ENCODE results near the gene FKBP7.

The FKBP7 gene

GRCh38 chr2:178512484-178512883 lies 34.1 kb upstream of the FKBP7 start:
- H3K4me3 ChIP-seq (ENCODE audit: low read length): no peak overlapping the region
- no peak overlapping the region for H3K9ac ChIP-seq (ENCODE audit: low read depth, low read length)
- no peaks in the 10 kb centered on the region for H3K36me3 ChIP-seq (ENCODE audit: insufficient read depth, low read depth, low read length)
- H3K27me3 ChIP-seq (ENCODE audit: insufficient read depth, low read length): no peaks in the 10 kb centered on the region
- no peaks in the 10 kb centered on the region for H3K9me3 ChIP-seq (ENCODE audit: insufficient read depth, low read depth, low read length)
- no peaks in the 10 kb centered on the region; the same call in 1 of the 2 replicates for H3K4me1 ChIP-seq (ENCODE audit: insufficient read depth, low read length)
- no peak overlapping the region for H3K27ac ChIP-seq (ENCODE audit: low read length)

DNA sequence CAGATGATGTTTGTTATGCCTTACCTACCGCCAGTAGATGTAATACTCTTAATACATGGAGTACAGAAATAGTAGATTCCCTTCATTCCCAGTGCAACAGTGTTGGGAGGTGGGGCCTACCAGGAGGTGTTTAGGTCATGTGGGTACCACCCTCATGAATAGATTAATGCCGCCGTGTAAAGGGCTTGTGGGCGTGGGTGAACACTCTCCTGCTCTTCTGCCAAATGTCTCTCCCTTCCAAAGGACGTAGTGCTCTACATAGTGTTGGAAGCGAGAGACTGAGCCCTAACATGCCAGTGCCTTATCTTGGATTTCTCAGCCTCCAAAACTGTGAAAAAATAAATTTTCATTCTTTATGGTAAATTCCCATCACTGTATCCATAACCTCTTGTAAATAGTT lies 32.0 kb upstream of the FKBP7 start:
- no peaks in the 10 kb centered on the region for H3K9me3 ChIP-seq (ENCODE audit: insufficient read depth, low read depth, low read length)
- no peak overlapping the region for H3K9ac ChIP-seq (ENCODE audit: low read depth, low read length)
- peaks cover 12% of the 10 kb centered on the region; the same call in 1 of the 2 replicates for H3K4me1 ChIP-seq (ENCODE audit: insufficient read depth, low read length)
- H3K27me3 ChIP-seq (ENCODE audit: insufficient read depth, low read length): no peaks in the 10 kb centered on the region
- no peak overlapping the region for H3K27ac ChIP-seq (ENCODE audit: low read length)
- no peaks in the 10 kb centered on the region for H3K36me3 ChIP-seq (ENCODE audit: insufficient read depth, low read depth, low read length)
- no peak overlapping the region for H3K4me3 ChIP-seq (ENCODE audit: low read length)

- Histone ChIP-seq H3K27me3 (ENCODE audit: insufficient read depth, low read length) (no peaks in the 10 kb centered on the region), H3K9ac (ENCODE audit: low read depth, low read length) (no peak overlapping the region), H3K4me3 (ENCODE audit: low read length) (no peak overlapping the region), H3K9me3 (ENCODE audit: insufficient read depth, low read depth, low read length) (no peaks in the 10 kb centered on the region), H3K4me1 (ENCODE audit: insufficient read depth, low read length) (peaks cover 12% of the 10 kb centered on the region; the same call in 1 of the 2 replicates), H3K36me3 (ENCODE audit: insufficient read depth, low read depth, low read length) (peaks cover 4% of the 10 kb centered on the region), H3K27ac (ENCODE audit: low read length) (no peak overlapping the region)
Measured at GRCh38 chr2:178508646-178509045, 30.2 kb upstream of the FKBP7 start.

GRCh38 chr2:178506949-178507348 lies 28.5 kb upstream of the FKBP7 start:
- no peaks in the 10 kb centered on the region for H3K27me3 ChIP-seq (ENCODE audit: insufficient read depth, low read length)
- peaks cover 20% of the 10 kb centered on the region for H3K36me3 ChIP-seq (ENCODE audit: insufficient read depth, low read depth, low read length)
- H3K9me3 ChIP-seq (ENCODE audit: insufficient read depth, low read depth, low read length): no peaks in the 10 kb centered on the region
- no peak overlapping the region for H3K9ac ChIP-seq (ENCODE audit: low read depth, low read length)
- H3K27ac ChIP-seq (ENCODE audit: low read length): no peak overlapping the region
- no peak overlapping the region for H3K4me3 ChIP-seq (ENCODE audit: low read length)
- peaks cover 12% of the 10 kb centered on the region; the same call in 1 of the 2 replicates for H3K4me1 ChIP-seq (ENCODE audit: insufficient read depth, low read length)

DNA sequence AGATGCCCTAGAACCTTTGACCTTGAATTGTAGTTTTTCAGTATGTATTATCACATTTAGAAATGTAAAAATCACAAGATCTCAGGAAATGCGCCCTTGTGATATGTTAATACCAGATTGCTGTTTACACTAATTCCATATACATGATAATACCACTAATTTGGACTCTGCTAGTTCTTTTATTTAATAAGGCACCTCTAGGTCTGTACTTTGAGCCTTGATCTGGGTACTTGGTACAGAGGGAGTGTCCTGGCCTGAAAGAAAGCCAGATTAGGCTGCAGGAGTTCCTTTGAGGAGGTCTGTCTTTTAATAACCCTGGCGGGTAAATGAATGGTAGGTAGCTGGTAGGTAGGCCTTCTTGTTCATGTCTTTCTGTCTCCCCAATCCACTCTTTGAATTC lies 28.1 kb upstream of the FKBP7 start:
- no peaks in the 10 kb centered on the region for H3K9me3 ChIP-seq (ENCODE audit: insufficient read depth, low read depth, low read length)
- H3K36me3 ChIP-seq (ENCODE audit: insufficient read depth, low read depth, low read length): peaks cover 24% of the 10 kb centered on the region
- H3K27ac ChIP-seq (ENCODE audit: low read length): no peak overlapping the region

GRCh38 chr2:178506101-178506500 lies 27.7 kb upstream of the FKBP7 start:
- Histone ChIP-seq H3K27me3 (ENCODE audit: insufficient read depth, low read length) (no peaks in the 10 kb centered on the region), H3K36me3 (ENCODE audit: insufficient read depth, low read depth, low read length) (peaks cover 28% of the 10 kb centered on the region), H3K27ac (ENCODE audit: low read length) (no peak overlapping the region), H3K9me3 (ENCODE audit: insufficient read depth, low read depth, low read length) (no peaks in the 10 kb centered on the region), H3K9ac (ENCODE audit: low read depth, low read length) (no peak overlapping the region), H3K4me1 (ENCODE audit: insufficient read depth, low read length) (peaks cover 12% of the 10 kb centered on the region; the same call in 1 of the 2 replicates), H3K4me3 (ENCODE audit: low read length) (no peak overlapping the region)

More for the DNA sequence above, 28.1 kb upstream of the FKBP7 start:
- Histone ChIP-seq H3K4me3 (ENCODE audit: low read length) (no peak overlapping the region), H3K27me3 (ENCODE audit: insufficient read depth, low read length) (no peaks in the 10 kb centered on the region), H3K4me1 (ENCODE audit: insufficient read depth, low read length) (peaks cover 12% of the 10 kb centered on the region; the same call in 1 of the 2 replicates), H3K9ac (ENCODE audit: low read depth, low read length) (no peak overlapping the region)

DNA sequence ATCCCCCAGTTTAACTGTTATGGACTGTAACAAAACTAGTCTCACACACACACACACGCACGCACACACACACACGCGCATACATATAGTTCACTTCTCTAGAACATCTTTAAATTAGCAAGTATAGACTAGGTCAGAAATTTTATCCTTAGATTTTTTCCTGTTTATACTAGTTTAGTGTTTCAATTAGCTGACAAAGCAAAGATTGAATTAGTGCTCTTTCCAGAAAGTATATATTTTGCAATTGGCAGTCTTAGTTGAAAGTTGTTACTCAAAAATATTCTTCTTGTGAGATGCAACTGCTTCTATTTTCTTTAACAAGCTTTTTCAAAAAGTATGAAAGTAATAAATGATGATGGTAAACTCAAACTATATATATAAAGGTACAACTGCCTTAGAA lies 24.4 kb upstream of the FKBP7 start:
- Histone ChIP-seq H3K4me1 (ENCODE audit: insufficient read depth, low read length) (peaks cover 12% of the 10 kb centered on the region; the same call in 1 of the 2 replicates), H3K27me3 (ENCODE audit: insufficient read depth, low read length) (no peaks in the 10 kb centered on the region), H3K27ac (ENCODE audit: low read length) (no peak overlapping the region), H3K9ac (ENCODE audit: low read depth, low read length) (no peak overlapping the region), H3K9me3 (ENCODE audit: insufficient read depth, low read depth, low read length) (no peaks in the 10 kb centered on the region), H3K36me3 (ENCODE audit: insufficient read depth, low read depth, low read length) (peaks cover 56% of the 10 kb centered on the region), H3K4me3 (ENCODE audit: low read length) (no peak overlapping the region)

GRCh38 chr2:178499640-178500039 lies 21.2 kb upstream of the FKBP7 start:
- H3K27me3 ChIP-seq (ENCODE audit: insufficient read depth, low read length): no peaks in the 10 kb centered on the region
- H3K9ac ChIP-seq (ENCODE audit: low read depth, low read length): no peak overlapping the region
- H3K4me3 ChIP-seq (ENCODE audit: low read length): no peak overlapping the region
- no peak overlapping the region for H3K27ac ChIP-seq (ENCODE audit: low read length)
- no peaks in the 10 kb centered on the region for H3K4me1 ChIP-seq (ENCODE audit: insufficient read depth, low read length)
- no peaks in the 10 kb centered on the region for H3K9me3 ChIP-seq (ENCODE audit: insufficient read depth, low read depth, low read length)
- H3K36me3 ChIP-seq (ENCODE audit: insufficient read depth, low read depth, low read length): peaks cover 78% of the 10 kb centered on the region

GRCh38 chr2:178498137-178498536 lies 19.7 kb upstream of the FKBP7 start:
- Histone ChIP-seq H3K9ac (ENCODE audit: low read depth, low read length) (no peak overlapping the region), H3K27ac (ENCODE audit: low read length) (no peak overlapping the region), H3K27me3 (ENCODE audit: insufficient read depth, low read length) (no peaks in the 10 kb centered on the region), H3K9me3 (ENCODE audit: insufficient read depth, low read depth, low read length) (no peaks in the 10 kb centered on the region), H3K36me3 (ENCODE audit: insufficient read depth, low read depth, low read length) (peaks cover 83% of the 10 kb centered on the region), H3K4me3 (ENCODE audit: low read length) (no peak overlapping the region), H3K4me1 (ENCODE audit: insufficient read depth, low read length) (no peaks in the 10 kb centered on the region)

- H3K9me3 ChIP-seq (ENCODE audit: insufficient read depth, low read depth, low read length): no peaks in the 10 kb centered on the region
- no peaks in the 10 kb centered on the region for H3K4me1 ChIP-seq (ENCODE audit: insufficient read depth, low read length)
- no peak overlapping the region for H3K27ac ChIP-seq (ENCODE audit: low read length)
- peaks cover 77% of the 10 kb centered on the region for H3K36me3 ChIP-seq (ENCODE audit: insufficient read depth, low read depth, low read length)
- no peak overlapping the region for H3K4me3 ChIP-seq (ENCODE audit: low read length)
- H3K27me3 ChIP-seq (ENCODE audit: insufficient read depth, low read length): no peaks in the 10 kb centered on the region
- no peak overlapping the region for H3K9ac ChIP-seq (ENCODE audit: low read depth, low read length)
Measured at GRCh38 chr2:178496049-178496448, 17.6 kb upstream of the FKBP7 start.

DNA sequence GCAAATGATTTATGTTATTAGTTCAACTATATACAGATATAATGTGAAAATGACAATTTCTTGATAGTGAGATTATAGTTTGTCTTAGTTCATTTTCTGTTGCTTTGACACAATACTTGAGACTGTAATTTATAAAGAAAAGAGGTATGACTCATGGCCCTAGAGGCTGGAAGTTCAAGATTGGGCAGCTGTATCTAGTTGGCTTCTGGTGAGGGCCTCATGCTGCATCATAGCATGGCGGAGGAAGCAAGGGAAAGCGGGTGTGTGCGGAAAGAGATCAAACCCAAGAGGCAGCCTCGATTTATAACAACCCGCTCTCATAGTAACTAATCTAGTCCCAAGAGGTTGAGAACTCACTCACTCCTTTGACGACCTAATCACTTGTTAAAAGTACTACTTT lies 13.2 kb upstream of the FKBP7 start:
- H3K36me3 ChIP-seq (ENCODE audit: insufficient read depth, low read depth, low read length): peaks cover 47% of the 10 kb centered on the region
- H3K4me1 ChIP-seq (ENCODE audit: insufficient read depth, low read length): no peaks in the 10 kb centered on the region
- no peak overlapping the region for H3K4me3 ChIP-seq (ENCODE audit: low read length)
- no peak overlapping the region for H3K27ac ChIP-seq (ENCODE audit: low read length)
- H3K9me3 ChIP-seq (ENCODE audit: insufficient read depth, low read depth, low read length): no peaks in the 10 kb centered on the region
- H3K9ac ChIP-seq (ENCODE audit: low read depth, low read length): no peak overlapping the region
- H3K27me3 ChIP-seq (ENCODE audit: insufficient read depth, low read length): no peaks in the 10 kb centered on the region

DNA sequence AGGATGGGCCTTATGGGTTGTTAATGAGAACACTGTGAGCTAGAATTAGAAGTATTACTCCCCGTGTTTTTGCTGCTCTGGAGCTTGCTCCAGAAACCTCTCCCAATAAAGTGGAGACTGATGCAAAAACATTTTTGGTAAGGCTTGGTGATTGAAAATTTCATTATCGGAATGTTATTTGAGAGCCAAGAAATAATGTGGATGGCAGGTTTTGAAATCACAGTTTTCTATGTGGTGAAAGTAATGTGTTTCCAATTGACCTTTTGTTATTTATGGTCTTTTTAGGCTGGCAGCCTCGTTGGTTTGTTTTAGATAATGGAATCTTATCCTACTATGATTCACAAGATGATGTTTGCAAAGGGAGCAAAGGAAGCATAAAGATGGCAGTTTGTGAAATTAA lies 7.0 kb upstream of the FKBP7 start:
- Histone ChIP-seq H3K9ac (ENCODE audit: low read depth, low read length) (no peak overlapping the region), H3K4me1 (ENCODE audit: insufficient read depth, low read length) (peaks cover 16% of the 10 kb centered on the region), H3K27ac (ENCODE audit: low read length) (no peak overlapping the region), H3K27me3 (ENCODE audit: insufficient read depth, low read length) (no peaks in the 10 kb centered on the region; the same call in 1 of the 2 replicates), H3K4me3 (ENCODE audit: low read length) (no peak overlapping the region), H3K36me3 (ENCODE audit: insufficient read depth, low read depth, low read length) (no peaks in the 10 kb centered on the region; the same call in 1 of the 2 replicates), H3K9me3 (ENCODE audit: insufficient read depth, low read depth, low read length) (no peaks in the 10 kb centered on the region)
